ENCODE results near the gene KRT84.

- TF ChIP-seq CTCF (IDR thresholded peaks at IDR 0.05) (no peak), POLR2A (IDR thresholded peaks at IDR 0.05; ENCODE audit: low read depth) (no peak), EP300 (IDR thresholded peaks at IDR 0.05) (no peak)
Measured at GRCh38 chr12:52336641-52337040, 48.8 kb downstream of the KRT84 start.
